Ascending aorta (tissue), 2 donors: ENCODE results near the gene CARD19. TPM values are rescaled to one million over a fixed set of nuclear protein-coding genes. Genes with fewer than 3 reads are reported as not detected.

ENCODE experiments used
- DNase-seq, 2 donors: peaks; one replicate each; pipeline ENCODE4 v3.0.0-alpha.2; 2019; ENCODE audit warnings: low spot score in 2 of 2
- H3K27ac ChIP-seq, 2 donors: fragments of 200-600 bp; sonication (generic); one replicate each; pipeline ENCODE4 v1.5.1; 2016 to 2017; ENCODE audit warnings: mild to moderate bottlenecking in 1 of 2
- H3K27me3 ChIP-seq: fragments of 200-600 bp; sonication (generic); one replicate; pipeline ENCODE4 v1.5.1; 2017
- H3K36me3 ChIP-seq, 2 donors: fragments of 200-600 bp; sonication (generic); one replicate each; pipeline ENCODE4 v1.5.1; 2016
- H3K4me1 ChIP-seq, 2 donors: fragments of 200-600 bp; sonication (generic); one replicate each; pipeline ENCODE4 v1.5.1; 2016 to 2017; ENCODE audit warnings: mild to moderate bottlenecking in 1 of 2
- H3K4me3 ChIP-seq, 2 donors: fragments of 200-600 bp; sonication (generic); one replicate each; pipeline ENCODE4 v1.5.1; 2016 to 2017; ENCODE audit warnings: mild to moderate bottlenecking in 1 of 2
- H3K9me3 ChIP-seq, 2 donors: fragments of 200-600 bp; sonication (generic); one replicate each; pipeline ENCODE4 v1.5.1; 2016
- CTCF ChIP-seq, 3 experiments: fragments of 200-600 bp in 2 of 3; fragments of 450-650 bp in 1 of 3; sonication (generic) in 2 of 3; IDR thresholded peaks; one replicate each; pipeline ENCODE4 v1.5.1; 2016 to 2019; ENCODE audit warnings: antibody characterized with exemption in 3 of 3, mild to moderate bottlenecking in 1 of 3, moderate library complexity in 1 of 3
- intact Hi-C: fragments of 100-400 bp; cut with DNase I; formaldehyde crosslinking; loops from one replicate; pipeline ENCODE4 v1.15.1; 2023
- total RNA-seq: library from RNA; depleted of rRNA; stranded (reverse); fragments of >200 nt; gene quantifications from one replicate; pipeline ENCODE4 v1.1.0, GENCODE V29; 2016

CARD19 gene
- total RNA-seq, 1 donor from 2014 or later = 212 TPM

GRCh38 chr9:93081931-93082330 lies 14.1 kb upstream of the CARD19 start:
- DNase-seq = peak in 1 of 2 donors; percentile 3

GRCh38 chr9:93082841-93083411 lies 13.1 kb upstream of the CARD19 start:
- intact Hi-C loops = no loop called here
- H3K27me3 ChIP-seq = no peaks in the 10 kb centered on the region
- H3K36me3 ChIP-seq = peaks cover 0 to 20% of the 10 kb centered on the region in 2 donors
- H3K4me3 ChIP-seq = no peak overlapping the region
- peak in 1 of 2 donors; percentile 43 for DNase-seq
- no peaks in the 10 kb centered on the region for H3K9me3 ChIP-seq
- H3K27ac ChIP-seq = no peak overlapping the region
- H3K4me1 ChIP-seq = no peaks in the 10 kb centered on the region
- TF ChIP-seq CTCF (IDR thresholded peaks at IDR 0.05) = no peak

More at GRCh38 chr9:93081931-93082330, 14.1 kb upstream of the CARD19 start:
- H3K36me3 ChIP-seq = peaks cover 0 to 20% of the 10 kb centered on the region in 2 donors
- no peak overlapping the region for H3K27ac ChIP-seq
- intact Hi-C loops = no loop called here
- H3K9me3 ChIP-seq = no peaks in the 10 kb centered on the region
- no peak for TF ChIP-seq CTCF (IDR thresholded peaks at IDR 0.05)
- H3K27me3 ChIP-seq = no peaks in the 10 kb centered on the region
- no peaks in the 10 kb centered on the region for H3K4me1 ChIP-seq
- no peak overlapping the region for H3K4me3 ChIP-seq

- Histone ChIP-seq H3K4me1 (no peaks in the 10 kb centered on the region), H3K36me3 (peaks cover 0 to 20% of the 10 kb centered on the region in 2 donors), H3K27me3 (no peaks in the 10 kb centered on the region), H3K4me3 (no peak overlapping the region), H3K9me3 (no peaks in the 10 kb centered on the region), H3K27ac (no peak overlapping the region)
- TF ChIP-seq CTCF (IDR thresholded peaks at IDR 0.05) = no peak
- intact Hi-C loops = no loop called here
- peak in 1 of 2 donors; percentile 48 for DNase-seq
Measured at GRCh38 chr9:93083592-93084470, 12.2 kb upstream of the CARD19 start.

GRCh38 chr9:93084471-93084881 lies 11.5 kb upstream of the CARD19 start:
- no peak overlapping the region for H3K4me3 ChIP-seq
- H3K27me3 ChIP-seq = no peaks in the 10 kb centered on the region
- no peaks in the 10 kb centered on the region for H3K4me1 ChIP-seq
- peaks cover 0 to 14% of the 10 kb centered on the region in 2 donors for H3K36me3 ChIP-seq
- TF ChIP-seq CTCF (IDR thresholded peaks at IDR 0.05) = no peak
- DNase-seq = peak in 1 of 2 donors; percentile 35
- no peak overlapping the region for H3K27ac ChIP-seq
- no peaks in the 10 kb centered on the region for H3K9me3 ChIP-seq
- intact Hi-C loops = no loop called here

GRCh38 chr9:93085676-93086075 lies 10.3 kb upstream of the CARD19 start:
- H3K4me3 ChIP-seq = no peak overlapping the region
- peak in 1 of 2 donors; percentile 54 for DNase-seq

More at GRCh38 chr9:93085676-93086075, 10.3 kb upstream of the CARD19 start:
- Histone ChIP-seq H3K27ac (no peak overlapping the region), H3K36me3 (peaks cover 0 to 12% of the 10 kb centered on the region in 2 donors), H3K27me3 (no peaks in the 10 kb centered on the region), H3K9me3 (peaks cover 0 to 5% of the 10 kb centered on the region in 2 donors), H3K4me1 (no peaks in the 10 kb centered on the region)
- no peak for TF ChIP-seq CTCF (IDR thresholded peaks at IDR 0.05)
- intact Hi-C loops = no loop called here
